Astrocyte of the cerebellum (primary cell): ENCODE results near the gene LNX1.

ENCODE experiments used
- DNase-seq: peaks from one replicate; pipeline ENCODE4 v3.0.0-alpha.2; 2011; ENCODE audit warnings: low read depth
- H3K4me3 ChIP-seq: 2 replicates; pipeline ENCODE4 v1.5.1; 2011; ENCODE audit warnings: mild to moderate bottlenecking, low read depth, low read length, moderate library complexity
- CTCF ChIP-seq: IDR thresholded peaks from 2 replicates; pipeline ENCODE4 v1.5.1; 2012; ENCODE audit warnings: low read length, low read depth, moderate library complexity, mild to moderate bottlenecking; ENCODE audit errors: missing control alignments
- in situ Hi-C: cut with HindIII; loops from 2 replicates; pipeline ENCODE4 v1.10.0; 2017; ENCODE audit warnings: low sequenced_read_pairs

LNX1 gene

DNA sequence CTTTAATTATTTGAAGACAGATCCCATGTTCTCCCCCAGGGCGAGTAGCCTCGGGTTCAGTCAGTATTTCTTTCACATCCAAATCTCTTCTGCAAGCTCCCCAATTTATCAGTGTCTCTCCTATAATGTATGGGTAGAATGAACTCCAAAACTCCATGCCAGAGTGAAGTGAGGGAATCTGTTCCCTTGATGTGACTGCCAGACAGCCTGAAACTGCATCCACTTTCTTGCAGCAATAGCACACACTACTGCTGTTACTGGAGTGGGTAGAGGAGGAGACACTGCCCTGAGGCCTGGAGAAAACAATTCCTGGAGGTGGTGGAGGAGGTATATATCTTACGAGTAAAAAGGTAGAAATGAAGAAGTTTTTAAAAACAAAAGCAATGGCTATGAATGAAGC, 11.0 kb downstream of the LNX1 start:
- no peak for TF ChIP-seq CTCF
- no peak overlapping the region for H3K4me3 ChIP-seq
- in situ Hi-C loops, result no loop called here
- no peak for DNase-seq

- no peak for TF ChIP-seq CTCF
- no peak for DNase-seq
- in situ Hi-C loops, result no loop called here
- no peak overlapping the region for H3K4me3 ChIP-seq
Measured at GRCh38 chr4:53579826-53580225, 11.5 kb downstream of the LNX1 start.

DNA sequence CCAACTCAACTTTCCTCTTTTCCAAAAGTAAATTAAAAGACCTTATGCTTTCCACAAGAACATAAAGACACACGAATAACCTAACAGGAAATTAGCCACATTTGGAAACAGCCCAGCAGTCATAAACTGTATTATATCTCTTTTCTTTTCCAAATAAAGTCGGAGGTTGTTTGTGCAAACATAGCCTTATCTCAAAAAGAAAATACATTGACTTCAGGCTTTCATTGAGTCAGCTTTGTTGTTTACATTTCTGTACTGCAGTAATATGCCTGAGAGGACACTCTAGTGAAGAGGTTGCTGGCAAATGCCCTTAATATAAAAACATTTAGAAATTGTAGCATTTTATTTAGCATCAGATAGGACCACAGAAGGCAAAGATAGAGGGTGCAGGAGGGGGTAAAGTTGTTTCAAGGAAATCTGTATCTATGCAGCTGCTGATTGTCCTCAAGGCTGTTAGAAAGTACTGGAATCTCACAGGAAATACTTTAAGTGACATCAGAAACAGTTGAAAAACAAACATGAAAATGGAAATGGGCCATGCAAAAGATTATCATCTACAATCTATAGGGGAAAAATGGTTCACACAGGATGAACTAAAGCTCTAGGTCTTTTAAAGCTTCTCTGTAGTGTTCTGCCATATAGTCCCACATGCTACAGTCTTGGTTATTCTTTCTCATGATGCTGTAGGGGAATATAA, 14.5 kb downstream of the LNX1 start:
- H3K4me3 ChIP-seq, result no peak overlapping the region
- no peak for TF ChIP-seq CTCF
- in situ Hi-C loops, result no loop called here
- DNase-seq, result no peak

GRCh38 chr4:53576071-53576617, 15.1 kb downstream of the LNX1 start:
- no peak for TF ChIP-seq CTCF
- DNase-seq, result no peak
- no peak overlapping the region for H3K4me3 ChIP-seq
- in situ Hi-C loops, result no loop called here

DNA sequence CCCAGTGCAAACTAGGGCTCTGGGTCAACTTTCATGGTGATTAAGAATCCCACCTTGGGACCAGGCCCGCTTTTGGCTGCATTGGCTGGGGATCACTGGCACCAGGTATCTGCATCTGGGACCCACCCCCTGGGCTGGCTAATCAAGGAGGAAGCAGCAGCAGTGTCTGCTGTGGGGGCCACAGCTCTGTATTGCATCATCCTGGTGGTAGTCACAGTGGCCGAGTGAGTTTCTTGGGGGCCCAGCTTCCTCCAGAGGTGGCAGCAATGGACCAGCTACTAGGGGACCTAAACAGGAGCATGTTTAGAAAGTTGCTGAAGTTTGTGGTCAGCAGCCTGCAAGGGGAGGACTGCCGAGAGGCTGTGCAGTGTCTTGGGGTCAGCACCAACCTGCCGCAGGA, 15.7 kb downstream of the LNX1 start:
- H3K4me3 ChIP-seq, result no peak overlapping the region
- no peak for DNase-seq
- TF ChIP-seq CTCF, result no peak
- in situ Hi-C loops, result no loop called here

- no peak overlapping the region for H3K4me3 ChIP-seq
- no peak for DNase-seq
- in situ Hi-C loops, result no loop called here
- no peak for TF ChIP-seq CTCF
Measured at GRCh38 chr4:53574528-53574927, 16.8 kb downstream of the LNX1 start.
